ENCODE results near the gene MSTN. TPM values are rescaled to one million over a fixed set of nuclear protein-coding genes. Genes with fewer than 3 reads are reported as not detected.

MSTN gene
- total RNA-seq (2014; rRNA removed; shearing (Covaris generic)) (0.21 TPM in 1 of 2 replicates, not detected in the other), polyA plus RNA-seq (2016; fragmentation: Nextera tagmentation; extraction: Ambion mirVana) (not detected in 2 replicates)
- long read RNA-seq: 0 reads

GRCh38 chr2:190062601-190063000, at the start of gene MSTN:
MSTN (minus strand) TSS chr2:190062729; CDS start chr2:190062596, 133 bp downstream.
- H3K79me2 ChIP-seq (replicated peaks; ENCODE audit: insufficient read depth): no peaks in the 10 kb centered on the region
- no peaks in the 10 kb centered on the region for H3K4me1 ChIP-seq (ENCODE audit: insufficient read depth)

More at GRCh38 chr2:190062601-190063000, at the start of gene MSTN:
- H3K27me3 Mint-ChIP-seq (ENCODE audit: insufficient read depth, low read depth, poor library complexity): no peaks in the 10 kb centered on the region
- Histone ChIP-seq H2AFZ (peak within 1 kb of the TSS; percentile 16; the same call in 1 of the 2 replicates), H3K36me3 (ENCODE audit: insufficient read depth) (no peaks in the 10 kb centered on the region), H3K27me3 (ENCODE audit: insufficient read depth) (no peaks in the 10 kb centered on the region), H3F3A (replicated peaks; ENCODE audit: low read depth) (no peaks in the 10 kb centered on the region), H3K4me2 (no peak within 1 kb of the TSS), H4K20me1 (replicated peaks; ENCODE audit: insufficient read depth) (no peaks in the 10 kb centered on the region), H3K4me3 (no peak within 1 kb of the TSS), H3K27ac (ENCODE audit: low read depth) (no peak within 1 kb of the TSS), H3K9me2 (ENCODE audit: insufficient read depth) (no peaks in the 10 kb centered on the region)
- no peaks in the 10 kb centered on the region for H3K9me3 Mint-ChIP-seq
- TF ChIP-seq POLR2AphosphoS5 (IDR thresholded peaks at IDR 0.05; ENCODE audit: low read depth) (no peak), EZH2phosphoT487 (IDR thresholded peaks at IDR 0.05; ENCODE audit: unreplicated experiment) (no peak), NANOG (IDR thresholded peaks at IDR 0.05; ENCODE audit: borderline replicate concordance) (no peak), REST (IDR thresholded peaks at IDR 0.05; ENCODE audit: unreplicated experiment) (no peak), JUNB (IDR thresholded peaks at IDR 0.05; ENCODE audit: unreplicated experiment) (no peak), STAT1 (IDR thresholded peaks at IDR 0.05; ENCODE audit: unreplicated experiment) (no peak), CTCF (conservative IDR thresholded peaks at IDR 0.05; ENCODE audit: low read depth in 2 of 2) (no peak), ZNF331 (CRISPR knock-in tag; IDR thresholded peaks at IDR 0.05; ENCODE audit: low read depth) (no peak), EZH2 (IDR thresholded peaks at IDR 0.05; ENCODE audit: low read depth, unreplicated experiment) (no peak), CREB1 (CRISPR knock-in tag; IDR thresholded peaks at IDR 0.05; ENCODE audit: low read depth) (no peak)
- TF ChIP-seq, protein P1, sequence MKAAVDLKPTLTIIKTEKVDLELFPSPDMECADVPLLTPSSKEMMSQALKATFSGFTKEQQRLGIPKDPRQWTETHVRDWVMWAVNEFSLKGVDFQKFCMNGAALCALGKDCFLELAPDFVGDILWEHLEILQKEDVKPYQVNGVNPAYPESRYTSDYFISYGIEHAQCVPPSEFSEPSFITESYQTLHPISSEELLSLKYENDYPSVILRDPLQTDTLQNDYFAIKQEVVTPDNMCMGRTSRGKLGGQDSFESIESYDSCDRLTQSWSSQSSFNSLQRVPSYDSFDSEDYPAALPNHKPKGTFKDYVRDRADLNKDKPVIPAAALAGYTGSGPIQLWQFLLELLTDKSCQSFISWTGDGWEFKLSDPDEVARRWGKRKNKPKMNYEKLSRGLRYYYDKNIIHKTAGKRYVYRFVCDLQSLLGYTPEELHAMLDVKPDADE (IDR thresholded peaks at IDR 0.05): no peak
- TF ChIP-seq, protein P2, sequence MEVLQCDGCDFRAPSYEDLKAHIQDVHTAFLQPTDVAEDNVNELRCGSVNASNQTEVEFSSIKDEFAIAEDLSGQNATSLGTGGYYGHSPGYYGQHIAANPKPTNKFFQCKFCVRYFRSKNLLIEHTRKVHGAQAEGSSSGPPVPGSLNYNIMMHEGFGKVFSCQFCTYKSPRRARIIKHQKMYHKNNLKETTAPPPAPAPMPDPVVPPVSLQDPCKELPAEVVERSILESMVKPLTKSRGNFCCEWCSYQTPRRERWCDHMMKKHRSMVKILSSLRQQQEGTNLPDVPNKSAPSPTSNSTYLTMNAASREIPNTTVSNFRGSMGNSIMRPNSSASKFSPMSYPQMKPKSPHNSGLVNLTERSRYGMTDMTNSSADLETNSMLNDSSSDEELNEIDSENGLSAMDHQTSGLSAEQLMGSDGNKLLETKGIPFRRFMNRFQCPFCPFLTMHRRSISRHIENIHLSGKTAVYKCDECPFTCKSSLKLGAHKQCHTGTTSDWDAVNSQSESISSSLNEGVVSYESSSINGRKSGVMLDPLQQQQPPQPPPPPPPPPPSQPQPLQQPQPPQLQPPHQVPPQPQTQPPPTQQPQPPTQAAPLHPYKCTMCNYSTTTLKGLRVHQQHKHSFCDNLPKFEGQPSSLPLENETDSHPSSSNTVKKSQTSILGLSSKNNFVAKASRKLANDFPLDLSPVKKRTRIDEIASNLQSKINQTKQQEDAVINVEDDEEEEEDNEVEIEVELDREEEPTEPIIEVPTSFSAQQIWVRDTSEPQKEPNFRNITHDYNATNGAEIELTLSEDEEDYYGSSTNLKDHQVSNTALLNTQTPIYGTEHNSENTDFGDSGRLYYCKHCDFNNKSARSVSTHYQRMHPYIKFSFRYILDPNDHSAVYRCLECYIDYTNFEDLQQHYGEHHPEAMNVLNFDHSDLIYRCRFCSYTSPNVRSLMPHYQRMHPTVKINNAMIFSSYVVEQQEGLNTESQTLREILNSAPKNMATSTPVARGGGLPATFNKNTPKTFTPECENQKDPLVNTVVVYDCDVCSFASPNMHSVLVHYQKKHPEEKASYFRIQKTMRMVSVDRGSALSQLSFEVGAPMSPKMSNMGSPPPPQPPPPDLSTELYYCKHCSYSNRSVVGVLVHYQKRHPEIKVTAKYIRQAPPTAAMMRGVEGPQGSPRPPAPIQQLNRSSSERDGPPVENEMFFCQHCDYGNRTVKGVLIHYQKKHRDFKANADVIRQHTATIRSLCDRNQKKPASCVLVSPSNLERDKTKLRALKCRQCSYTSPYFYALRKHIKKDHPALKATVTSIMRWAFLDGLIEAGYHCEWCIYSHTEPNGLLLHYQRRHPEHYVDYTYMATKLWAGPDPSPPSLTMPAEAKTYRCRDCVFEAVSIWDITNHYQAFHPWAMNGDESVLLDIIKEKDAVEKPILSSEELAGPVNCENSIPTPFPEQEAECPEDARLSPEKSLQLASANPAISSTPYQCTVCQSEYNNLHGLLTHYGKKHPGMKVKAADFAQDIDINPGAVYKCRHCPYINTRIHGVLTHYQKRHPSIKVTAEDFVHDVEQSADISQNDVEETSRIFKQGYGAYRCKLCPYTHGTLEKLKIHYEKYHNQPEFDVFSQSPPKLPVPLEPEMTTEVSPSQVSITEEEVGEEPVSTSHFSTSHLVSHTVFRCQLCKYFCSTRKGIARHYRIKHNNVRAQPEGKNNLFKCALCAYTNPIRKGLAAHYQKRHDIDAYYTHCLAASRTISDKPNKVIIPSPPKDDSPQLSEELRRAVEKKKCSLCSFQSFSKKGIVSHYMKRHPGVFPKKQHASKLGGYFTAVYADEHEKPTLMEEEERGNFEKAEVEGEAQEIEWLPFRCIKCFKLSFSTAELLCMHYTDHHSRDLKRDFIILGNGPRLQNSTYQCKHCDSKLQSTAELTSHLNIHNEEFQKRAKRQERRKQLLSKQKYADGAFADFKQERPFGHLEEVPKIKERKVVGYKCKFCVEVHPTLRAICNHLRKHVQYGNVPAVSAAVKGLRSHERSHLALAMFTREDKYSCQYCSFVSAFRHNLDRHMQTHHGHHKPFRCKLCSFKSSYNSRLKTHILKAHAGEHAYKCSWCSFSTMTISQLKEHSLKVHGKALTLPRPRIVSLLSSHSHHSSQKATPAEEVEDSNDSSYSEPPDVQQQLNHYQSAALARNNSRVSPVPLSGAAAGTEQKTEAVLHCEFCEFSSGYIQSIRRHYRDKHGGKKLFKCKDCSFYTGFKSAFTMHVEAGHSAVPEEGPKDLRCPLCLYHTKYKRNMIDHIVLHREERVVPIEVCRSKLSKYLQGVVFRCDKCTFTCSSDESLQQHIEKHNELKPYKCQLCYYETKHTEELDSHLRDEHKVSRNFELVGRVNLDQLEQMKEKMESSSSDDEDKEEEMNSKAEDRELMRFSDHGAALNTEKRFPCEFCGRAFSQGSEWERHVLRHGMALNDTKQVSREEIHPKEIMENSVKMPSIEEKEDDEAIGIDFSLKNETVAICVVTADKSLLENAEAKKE (CRISPR knock-in tag; IDR thresholded peaks at IDR 0.05): no peak
- H3K4me1 Mint-ChIP-seq: no peaks in the 10 kb centered on the region
- no peaks in the 10 kb centered on the region for H3K36me3 Mint-ChIP-seq (ENCODE audit: low read depth)
- no peak within 1 kb of the TSS for H3K4me3 Mint-ChIP-seq
- H3K27ac Mint-ChIP-seq: no peak within 1 kb of the TSS
- no peak for ATAC-seq
- DNase-seq (ENCODE audit: low spot score): no peak

All from GM23338 (cell line).